Activated naive CD4-positive, alpha-beta T cell treated with anti-CD3 and anti-CD28 coated beads, Interleukin-2, amount 50 U/mL, for 24 hours (primary cell): Measurements from ENCODE around the gene BNIPL.

Experiments used
- H3K27ac Mint-ChIP-seq: one replicate; pipeline ENCODE4 v1.8.0; 2021; ENCODE audit warnings: mild to moderate bottlenecking, mixed read lengths
- H3K27me3 Mint-ChIP-seq: one replicate; pipeline ENCODE4 v1.8.0; 2021; ENCODE audit warnings: mixed read lengths
- H3K36me3 Mint-ChIP-seq: one replicate; pipeline ENCODE4 v1.8.0; 2021; ENCODE audit warnings: mixed read lengths
- H3K4me1 Mint-ChIP-seq: one replicate; pipeline ENCODE4 v1.8.0; 2021; ENCODE audit warnings: mixed read lengths
- H3K4me3 Mint-ChIP-seq: one replicate; pipeline ENCODE4 v1.8.0; 2021; ENCODE audit warnings: mild to moderate bottlenecking, mixed read lengths
- H3K9me3 Mint-ChIP-seq: one replicate; pipeline ENCODE4 v1.8.0; 2021; ENCODE audit warnings: mixed read lengths

Gene BNIPL

GRCh38 chr1:151039521-151039920 is 3.1 kb downstream of the BNIPL start:
- no peak overlapping the region for H3K27ac Mint-ChIP-seq
- no peaks in the 10 kb centered on the region for H3K9me3 Mint-ChIP-seq
- no peaks in the 10 kb centered on the region for H3K27me3 Mint-ChIP-seq
- H3K4me3 Mint-ChIP-seq = no peak overlapping the region
- H3K36me3 Mint-ChIP-seq = peaks cover 5% of the 10 kb centered on the region
- peaks cover 39% of the 10 kb centered on the region for H3K4me1 Mint-ChIP-seq

GRCh38 chr1:151043163-151043562 is 6.8 kb downstream of the BNIPL start:
- Mint-ChIP-seq H3K27me3 (no peaks in the 10 kb centered on the region), H3K4me1 (peaks cover 46% of the 10 kb centered on the region), H3K36me3 (peaks cover 5% of the 10 kb centered on the region), H3K4me3 (no peak overlapping the region), H3K27ac (no peak overlapping the region), H3K9me3 (no peaks in the 10 kb centered on the region)

DNA sequence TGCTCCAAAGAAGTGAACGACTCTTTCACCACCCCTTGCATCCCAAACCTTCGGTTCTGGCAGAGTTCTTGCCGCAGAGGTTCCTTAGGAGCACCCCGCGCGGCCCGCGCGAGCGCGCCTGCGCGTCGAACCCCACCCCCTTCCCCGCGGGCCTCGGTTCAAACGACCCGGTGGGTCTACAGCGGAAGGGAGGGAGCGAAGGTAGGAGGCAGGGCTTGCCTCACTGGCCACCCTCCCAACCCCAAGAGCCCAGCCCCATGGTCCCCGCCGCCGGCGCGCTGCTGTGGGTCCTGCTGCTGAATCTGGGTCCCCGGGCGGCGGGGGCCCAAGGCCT is 11.2 kb downstream of the BNIPL start, which contains the start of gene C1orf56:
Gene C1orf56, plus strand, starts transcription at position 161 of the 334 bp plus-strand sequence. Its CDS starts 97 bp downstream, at position 258.
- no peaks in the 10 kb centered on the region for H3K27me3 Mint-ChIP-seq
- peak within 1 kb of the TSS; percentile 85 for H3K27ac Mint-ChIP-seq
- no peaks in the 10 kb centered on the region for H3K9me3 Mint-ChIP-seq
- H3K36me3 Mint-ChIP-seq = peaks cover 8% of the 10 kb centered on the region
- peak within 1 kb of the TSS; percentile 92 for H3K4me3 Mint-ChIP-seq
- H3K4me1 Mint-ChIP-seq = peaks cover 83% of the 10 kb centered on the region

DNA sequence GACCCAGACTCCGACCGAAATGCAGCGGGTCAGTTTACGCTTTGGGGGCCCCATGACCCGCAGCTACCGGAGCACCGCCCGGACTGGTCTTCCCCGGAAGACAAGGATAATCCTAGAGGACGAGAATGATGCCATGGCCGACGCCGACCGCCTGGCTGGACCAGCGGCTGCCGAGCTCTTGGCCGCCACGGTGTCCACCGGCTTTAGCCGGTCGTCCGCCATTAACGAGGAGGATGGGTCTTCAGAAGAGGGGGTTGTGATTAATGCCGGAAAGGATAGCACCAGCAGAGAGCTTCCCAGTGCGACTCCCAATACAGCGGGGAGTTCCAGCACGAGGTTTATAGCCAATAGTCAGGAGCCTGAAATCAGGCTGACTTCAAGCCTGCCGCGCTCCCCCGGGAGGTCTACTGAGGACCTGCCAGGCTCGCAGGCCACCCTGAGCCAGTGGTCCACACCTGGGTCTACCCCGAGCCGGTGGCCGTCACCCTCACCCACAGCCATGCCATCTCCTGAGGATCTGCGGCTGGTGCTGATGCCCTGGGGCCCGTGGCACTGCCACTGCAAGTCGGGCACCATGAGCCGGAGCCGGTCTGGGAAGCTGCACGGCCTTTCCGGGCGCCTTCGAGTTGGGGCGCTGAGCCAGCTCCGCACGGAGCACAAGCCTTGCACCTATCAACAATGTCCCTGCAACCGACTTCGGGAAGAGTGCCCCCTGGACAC is 11.7 kb downstream of the BNIPL start:
- Mint-ChIP-seq H3K27ac (peak overlapping the region; percentile 85), H3K27me3 (no peaks in the 10 kb centered on the region), H3K9me3 (no peaks in the 10 kb centered on the region), H3K4me3 (peak overlapping the region; percentile 92), H3K4me1 (peaks cover 83% of the 10 kb centered on the region), H3K36me3 (peaks cover 8% of the 10 kb centered on the region)

GRCh38 chr1:151048645-151049032 is 12.3 kb downstream of the BNIPL start:
- Mint-ChIP-seq H3K4me3 (peak overlapping the region; percentile 92), H3K4me1 (peaks cover 83% of the 10 kb centered on the region), H3K27ac (peak overlapping the region; percentile 12), H3K27me3 (no peaks in the 10 kb centered on the region), H3K36me3 (peaks cover 8% of the 10 kb centered on the region), H3K9me3 (no peaks in the 10 kb centered on the region)

GRCh38 chr1:151049458-151049857 is 13.1 kb downstream of the BNIPL start:
- H3K27me3 Mint-ChIP-seq = no peaks in the 10 kb centered on the region
- H3K27ac Mint-ChIP-seq = no peak overlapping the region
- H3K4me3 Mint-ChIP-seq = peak overlapping the region; percentile 9
- H3K36me3 Mint-ChIP-seq = peaks cover 11% of the 10 kb centered on the region
- no peaks in the 10 kb centered on the region for H3K9me3 Mint-ChIP-seq
- H3K4me1 Mint-ChIP-seq = peaks cover 86% of the 10 kb centered on the region

DNA sequence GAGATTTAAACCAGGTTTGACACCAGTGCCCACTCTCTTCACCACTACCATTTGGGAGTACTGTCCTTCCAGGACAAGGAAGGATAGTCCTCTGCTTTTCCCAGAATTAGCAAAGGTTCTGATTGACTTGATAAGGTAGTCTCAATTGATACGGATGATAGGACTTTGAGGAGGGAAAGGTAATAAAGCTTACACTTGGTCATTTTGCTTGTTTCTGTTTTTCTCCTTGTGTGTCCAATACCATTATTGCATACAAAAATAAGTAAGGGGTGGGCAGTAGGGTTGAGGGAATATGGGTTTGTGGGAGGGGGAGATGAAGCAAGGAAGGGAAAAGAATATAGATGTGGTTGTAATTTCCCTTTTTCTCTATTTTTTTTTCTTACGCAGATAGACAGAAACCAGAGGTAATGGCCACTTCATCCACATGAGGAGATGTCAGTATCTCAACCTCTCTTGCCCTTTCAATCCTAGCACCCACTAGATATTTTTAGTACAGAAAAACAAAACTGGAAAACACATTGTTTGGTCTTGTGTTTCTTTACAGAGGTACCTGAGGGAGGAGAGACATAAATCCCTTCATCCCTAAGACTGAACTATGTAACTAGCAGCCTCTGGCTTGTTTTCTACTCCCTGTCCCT is 13.8 kb downstream of the BNIPL start:
- H3K9me3 Mint-ChIP-seq = no peaks in the 10 kb centered on the region
- H3K36me3 Mint-ChIP-seq = peaks cover 14% of the 10 kb centered on the region
- no peaks in the 10 kb centered on the region for H3K27me3 Mint-ChIP-seq
- H3K27ac Mint-ChIP-seq = peak overlapping the region; percentile 68
- no peak overlapping the region for H3K4me3 Mint-ChIP-seq
- peaks cover 89% of the 10 kb centered on the region for H3K4me1 Mint-ChIP-seq

- H3K4me3 Mint-ChIP-seq = no peak overlapping the region
- no peaks in the 10 kb centered on the region for H3K27me3 Mint-ChIP-seq
- peaks cover 14% of the 10 kb centered on the region for H3K36me3 Mint-ChIP-seq
- peak overlapping the region; percentile 46 for H3K27ac Mint-ChIP-seq
- no peaks in the 10 kb centered on the region for H3K9me3 Mint-ChIP-seq
- H3K4me1 Mint-ChIP-seq = peaks cover 94% of the 10 kb centered on the region
These were observed 15.1 kb downstream of the BNIPL start for GRCh38 chr1:151051356-151052009.

GRCh38 chr1:151054971-151055547 is 18.7 kb downstream of the BNIPL start:
- peaks cover 15% of the 10 kb centered on the region for H3K36me3 Mint-ChIP-seq
- peak overlapping the region; percentile 96 for H3K4me3 Mint-ChIP-seq
- peak overlapping the region; percentile 98 for H3K27ac Mint-ChIP-seq
- H3K27me3 Mint-ChIP-seq = no peaks in the 10 kb centered on the region
- H3K4me1 Mint-ChIP-seq = peaks cover 83% of the 10 kb centered on the region
- H3K9me3 Mint-ChIP-seq = no peaks in the 10 kb centered on the region

DNA sequence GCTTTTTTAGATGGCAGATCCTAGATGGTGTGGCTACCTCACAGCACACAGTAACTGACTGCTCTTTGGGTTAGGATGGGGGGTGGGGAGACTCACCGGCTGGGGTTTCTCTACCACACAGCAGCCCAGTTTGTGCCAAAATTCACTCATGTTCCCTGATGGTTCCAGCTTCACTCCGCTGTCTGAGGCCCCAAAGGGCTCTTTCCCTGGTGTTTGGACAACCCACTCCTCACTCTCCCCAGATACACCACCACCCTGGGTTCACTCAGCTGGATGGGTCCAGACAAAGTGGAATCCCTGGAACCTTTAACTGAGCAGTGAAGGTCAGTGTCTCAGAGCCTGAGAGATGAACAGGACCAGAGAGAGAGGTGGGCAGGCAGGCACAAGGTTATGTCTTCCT is 19.2 kb downstream of the BNIPL start:
- Mint-ChIP-seq H3K36me3 (peaks cover 14% of the 10 kb centered on the region), H3K4me3 (peak overlapping the region; percentile 96), H3K4me1 (peaks cover 83% of the 10 kb centered on the region), H3K9me3 (no peaks in the 10 kb centered on the region), H3K27me3 (no peaks in the 10 kb centered on the region), H3K27ac (peak overlapping the region; percentile 98)

DNA sequence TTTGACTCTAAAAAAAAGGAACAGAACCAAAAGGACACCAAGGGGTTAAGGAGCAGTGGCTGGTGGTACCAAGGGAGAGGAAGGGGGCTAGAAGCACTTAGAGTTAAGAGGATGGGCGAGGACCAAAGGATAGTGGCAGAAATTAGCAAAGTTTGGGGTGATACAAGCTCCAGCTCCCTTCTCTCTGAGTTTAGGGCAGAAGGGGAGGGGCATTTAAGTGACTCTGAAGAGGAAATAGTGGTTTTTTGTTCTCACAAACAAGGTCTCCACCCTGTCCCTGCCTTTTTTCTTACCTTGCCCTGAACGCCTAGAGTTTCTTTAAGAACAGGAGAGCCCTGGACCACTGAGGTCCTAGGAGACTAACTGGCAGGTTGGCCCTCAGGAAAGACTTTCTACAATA is 19.8 kb downstream of the BNIPL start:
- peak overlapping the region; percentile 98 for H3K27ac Mint-ChIP-seq
- H3K4me3 Mint-ChIP-seq = peak overlapping the region; percentile 96
- H3K36me3 Mint-ChIP-seq = peaks cover 13% of the 10 kb centered on the region
- no peaks in the 10 kb centered on the region for H3K9me3 Mint-ChIP-seq
- no peaks in the 10 kb centered on the region for H3K27me3 Mint-ChIP-seq
- peaks cover 82% of the 10 kb centered on the region for H3K4me1 Mint-ChIP-seq

GRCh38 chr1:151058692-151059091 is 22.3 kb downstream of the BNIPL start:
- H3K36me3 Mint-ChIP-seq = peaks cover 10% of the 10 kb centered on the region
- no peaks in the 10 kb centered on the region for H3K27me3 Mint-ChIP-seq
- H3K4me3 Mint-ChIP-seq = peak overlapping the region; percentile 96

DNA sequence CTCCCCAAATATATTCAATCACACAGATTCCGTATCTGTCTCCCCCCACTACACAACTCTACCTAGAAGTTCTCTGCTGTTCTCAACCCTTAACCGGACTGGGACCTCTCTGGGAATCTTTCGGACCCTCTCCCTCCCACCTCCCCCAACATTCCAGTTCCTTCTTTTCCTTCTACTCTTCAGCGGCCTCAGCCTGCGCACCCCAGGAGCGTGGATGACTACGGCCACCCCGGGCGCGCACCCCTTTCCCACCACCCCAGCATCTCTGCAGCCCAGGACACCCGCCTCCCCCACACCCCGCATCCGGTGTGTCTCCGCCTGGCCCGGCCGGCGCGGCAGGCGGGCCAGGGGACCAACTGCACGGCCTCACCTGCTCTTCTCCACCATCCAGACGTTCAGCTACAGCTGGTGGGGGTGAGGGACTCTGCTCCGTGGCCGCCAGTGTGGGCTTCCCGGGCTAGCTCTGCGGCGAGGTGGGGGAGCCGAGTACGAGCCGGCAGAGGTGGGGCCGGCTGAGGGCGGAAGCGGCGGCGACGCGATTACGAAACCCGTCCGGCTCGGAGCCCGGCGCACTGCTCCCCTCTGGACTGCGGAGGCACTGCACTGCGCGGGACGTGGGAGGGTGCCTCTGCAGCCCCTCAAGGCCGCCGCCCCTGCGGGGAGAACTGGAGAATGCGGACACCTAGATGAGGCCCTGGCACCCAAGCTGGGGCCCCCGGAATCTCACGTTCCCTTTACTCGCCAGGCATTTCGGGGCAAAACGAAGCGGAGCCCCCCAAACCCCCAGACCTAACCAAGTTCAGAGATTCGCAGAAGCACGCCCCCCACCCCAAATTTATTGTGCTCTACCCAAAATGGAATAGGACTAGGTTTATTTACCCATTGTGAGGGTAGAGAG is 23.0 kb downstream of the BNIPL start, which contains the start of gene CDC42SE1:
Gene CDC42SE1, minus strand, starts transcription at position 514 of the 898 bp plus-strand sequence. CDS start 3,892 bp downstream, outside the sequence.
- peaks cover 8% of the 10 kb centered on the region for H3K36me3 Mint-ChIP-seq
- peaks cover 57% of the 10 kb centered on the region for H3K4me1 Mint-ChIP-seq
- H3K9me3 Mint-ChIP-seq = no peaks in the 10 kb centered on the region
- H3K27ac Mint-ChIP-seq = peak within 1 kb of the TSS; percentile 98
- peak within 1 kb of the TSS; percentile 96 for H3K4me3 Mint-ChIP-seq
- no peaks in the 10 kb centered on the region for H3K27me3 Mint-ChIP-seq

More at GRCh38 chr1:151058692-151059091, 22.3 kb downstream of the BNIPL start:
- Mint-ChIP-seq H3K4me1 (peaks cover 64% of the 10 kb centered on the region), H3K9me3 (no peaks in the 10 kb centered on the region), H3K27ac (peak overlapping the region; percentile 98)

DNA sequence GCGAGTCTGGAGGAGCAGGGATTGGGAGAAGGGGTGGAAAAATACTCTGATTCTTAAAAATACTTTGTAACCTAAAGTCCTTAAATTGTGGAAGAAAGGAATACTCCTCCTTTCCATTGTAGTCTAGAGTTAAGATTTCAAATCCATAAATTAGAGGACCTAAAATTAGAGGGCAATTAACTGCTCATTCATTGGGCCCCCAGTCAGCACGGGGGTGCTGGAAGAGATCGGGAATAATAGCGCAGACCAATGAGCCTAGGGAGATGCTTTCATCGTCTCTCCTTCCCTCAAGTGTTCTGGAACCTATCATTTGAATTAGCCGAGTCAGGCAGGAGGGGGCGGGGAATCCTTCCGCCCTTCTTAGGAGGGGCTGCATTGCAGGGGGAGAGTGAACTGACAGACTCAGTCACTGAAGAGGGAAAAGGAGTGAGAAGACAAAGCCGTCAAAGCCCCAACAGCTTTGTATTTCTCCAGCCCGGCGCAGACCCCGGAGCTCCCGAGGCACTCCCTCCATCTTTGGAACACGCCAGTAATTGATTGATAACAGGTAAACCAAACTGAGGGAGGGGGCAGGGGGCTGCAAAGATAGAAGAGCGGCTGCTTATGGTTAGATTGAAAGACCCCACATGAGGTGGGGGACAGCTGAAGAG is 23.7 kb downstream of the BNIPL start, which contains the start of gene MLLT11:
Gene MLLT11, plus strand, starts transcription at position 391 of the 650 bp plus-strand sequence. CDS start 6,828 bp downstream, outside the sequence.
- H3K4me3 Mint-ChIP-seq = peak within 1 kb of the TSS; percentile 96
- no peaks in the 10 kb centered on the region for H3K9me3 Mint-ChIP-seq
- no peaks in the 10 kb centered on the region for H3K27me3 Mint-ChIP-seq
- peaks cover 49% of the 10 kb centered on the region for H3K4me1 Mint-ChIP-seq
- peak within 1 kb of the TSS; percentile 92 for H3K27ac Mint-ChIP-seq
- peaks cover 3% of the 10 kb centered on the region for H3K36me3 Mint-ChIP-seq
